A673 (cell line): ENCODE data around the gene ICAM4. TPM values are rescaled to one million over a fixed set of nuclear protein-coding genes. Genes with fewer than 3 reads are reported as not detected.

Experiments
- BruUV-seq: library from RNA; stranded (reverse); fragments of 400-500 nt; replicated peaks from 2 replicates; lab custom pipeline; 2021; lab: Mats Ljungman, UMichigan
- CTCF ChIA-PET: fragments of 300-600 bp; sonication (Branson Sonifier 250); formaldehyde crosslinking; loops from one replicate; lab custom pipeline; 2022; ENCODE audit warnings: antibody characterized with exemption; lab: Charles Lee
- POLR2A ChIA-PET: fragments of 300-600 bp; sonication (Branson Sonifier 250); formaldehyde crosslinking; loops from one replicate; lab custom pipeline; 2022; ENCODE audit warnings: antibody characterized with exemption; ENCODE audit not compliant: low non-redundant PET; lab: Charles Lee
- DNase-seq: peaks from one replicate; pipeline ENCODE4 v3.0.0-alpha.2; 2015; ENCODE audit warnings: low spot score
- H3K27ac ChIP-seq: fragments of 200-600 bp; sonication (generic); 2 replicates; pipeline ENCODE4 v1.5.1; 2016; ENCODE audit warnings: mixed run types, low read depth, mild to moderate bottlenecking, mixed read lengths, antibody characterized with exemption, low read length; ENCODE audit not compliant: poor library complexity, severe bottlenecking
- H3K27me3 ChIP-seq: fragments of 200-600 bp; sonication (generic); replicated peaks from 2 replicates; pipeline ENCODE4 v1.6.1; 2017; ENCODE audit warnings: mixed run types, low read depth, mild to moderate bottlenecking, mixed read lengths, antibody characterized with exemption, low read length; ENCODE audit not compliant: insufficient read depth, poor library complexity
- H3K36me3 ChIP-seq: fragments of 200-600 bp; sonication (generic); 2 replicates; pipeline ENCODE4 v1.6.1; 2016; ENCODE audit warnings: mixed run types, mild to moderate bottlenecking, mixed read lengths, antibody characterized with exemption, low read length; ENCODE audit not compliant: insufficient read depth, poor library complexity, severe bottlenecking
- H3K4me1 ChIP-seq: fragments of 200-600 bp; sonication (generic); 2 replicates; pipeline ENCODE4 v1.6.1; 2017; ENCODE audit warnings: mixed run types, mild to moderate bottlenecking, mixed read lengths, antibody characterized with exemption, low read length; ENCODE audit not compliant: insufficient read depth, poor library complexity, severe bottlenecking
- H3K4me3 ChIP-seq: fragments of 200-600 bp; sonication (generic); 2 replicates; pipeline ENCODE4 v1.5.1; 2016; ENCODE audit warnings: low read depth, mixed run types, mild to moderate bottlenecking, mixed read lengths, low read length; ENCODE audit not compliant: poor library complexity, severe bottlenecking
- H3K9me3 ChIP-seq: fragments of 200-600 bp; sonication (generic); 2 replicates; pipeline ENCODE4 v1.6.1; 2016; ENCODE audit warnings: mixed run types, low read depth, mild to moderate bottlenecking, mixed read lengths, antibody characterized with exemption, low read length; ENCODE audit not compliant: poor library complexity, severe bottlenecking
- CTCF ChIP-seq: fragments of 300-800, 200-600 bp; sonication (generic); conservative IDR thresholded peaks from 2 replicates; pipeline ENCODE4 v1.5.1; 2017; ENCODE audit warnings: low read depth, mild to moderate bottlenecking, antibody characterized with exemption, low read length, moderate library complexity, mixed read lengths
- EZH2 ChIP-seq: fragments of 200-600 bp; sonication (generic); IDR thresholded peaks from 2 replicates; pipeline ENCODE4 v1.6.1; 2017; ENCODE audit warnings: borderline replicate concordance, low read depth, mild to moderate bottlenecking, mixed read lengths, antibody characterized with exemption, low read length; ENCODE audit not compliant: poor library complexity, severe bottlenecking
- intact Hi-C: fragments of 100-400 bp; cut with micrococcal nuclease; formaldehyde crosslinking; loops from one replicate; pipeline ENCODE4 v1.10.0; 2022; ENCODE audit not compliant: unreplicated experiment
- total RNA-seq: library from RNA; stranded (reverse); gene quantifications from 2 replicates; pipeline ENCODE4 v1.2.3, GENCODE V29; 2021

The ICAM4 gene
- total RNA-seq, 1 experiment from 2014 or later, result 0.58 TPM

GRCh38 chr19:10285393-10285792 is 1.4 kb upstream of the ICAM4 start:
- no peaks in the 10 kb centered on the region for H3K9me3 ChIP-seq
- TF ChIP-seq EZH2 (no peak), CTCF (no peak)
- H3K36me3 ChIP-seq, result no peaks in the 10 kb centered on the region
- no peak overlapping the region for H3K27ac ChIP-seq
- ChIA-PET CTCF (interaction anchor here (0.6 kb wide), 1 partner anchor 285 kb away, joined by 10 read pairs; no protein-coding TSS in a partner anchor), POLR2A (no interaction called here)
- no peak overlapping the region for H3K4me3 ChIP-seq
- intact Hi-C loops, result no loop called here
- H3K4me1 ChIP-seq, result peaks cover 33% of the 10 kb centered on the region
- no peak for DNase-seq
- no peaks in the 10 kb centered on the region for H3K27me3 ChIP-seq
- BruUV-seq, result no TSS peak

GRCh38 chr19:10288662-10289166 is 2.0 kb downstream of the ICAM4 start:
- no peak for TF ChIP-seq CTCF
- no peak for TF ChIP-seq EZH2
- Histone ChIP-seq H3K27me3 (peaks cover 13% of the 10 kb centered on the region), H3K4me1 (peaks cover 56% of the 10 kb centered on the region), H3K9me3 (no peaks in the 10 kb centered on the region), H3K36me3 (no peaks in the 10 kb centered on the region), H3K4me3 (peak overlapping the region; percentile 47), H3K27ac (peak overlapping the region; percentile 44)
- no TSS peak for BruUV-seq
- POLR2A ChIA-PET, result interaction anchor here (0.5 kb wide), 1 partner anchor 26 kb away, joined by 3 read pairs; no protein-coding TSS in a partner anchor
- DNase-seq, result peak; percentile 87
- intact Hi-C loops, result loop anchor here (2.0 kb wide), 1 partner anchor 44 kb away; the partner anchor contains the start of gene RAVER1
- CTCF ChIA-PET, result interaction anchor here (1.0 to 3.1 kb wide), 4 partner anchors 19 to 128 kb away, joined by 3 to 15 read pairs (median 5); no protein-coding TSS in a partner anchor

GRCh38 chr19:10289167-10289835 is 2.5 kb downstream of the ICAM4 start:
- H3K27ac ChIP-seq, result peak overlapping the region; percentile 44
- ChIA-PET CTCF (interaction anchor here (0.6 to 3.1 kb wide), 8 partner anchors 20 to 1776 kb away, joined by 3 to 15 read pairs (median 5); no protein-coding TSS in a partner anchor), POLR2A (interaction anchor here (0.5 to 0.7 kb wide), 2 partner anchors 22 to 131 kb away, joined by 4 read pairs; partner anchors contain the start of gene PDE4A)
- intact Hi-C loops, result loop anchor here (2.0 kb wide), 1 partner anchor 44 kb away; the partner anchor contains the start of gene RAVER1
- BruUV-seq, result no TSS peak
- peaks cover 56% of the 10 kb centered on the region for H3K4me1 ChIP-seq
- H3K27me3 ChIP-seq, result peaks cover 19% of the 10 kb centered on the region
- no peaks in the 10 kb centered on the region for H3K9me3 ChIP-seq
- peak overlapping the region; percentile 47 for H3K4me3 ChIP-seq
- no peak for TF ChIP-seq EZH2
- no peak for TF ChIP-seq CTCF
- H3K36me3 ChIP-seq, result no peaks in the 10 kb centered on the region
- peak; percentile 92 for DNase-seq
